K562 (cell line): ENCODE measurements around the gene EFCAB5. TPM values are rescaled to one million over a fixed set of nuclear protein-coding genes. Genes with fewer than 3 reads are reported as not detected.

Experiments used
- BHLHE40 ChIP-seq: IDR thresholded peaks from 2 replicates; pipeline ENCODE4 v1.6.1; 2011; ENCODE audit warnings: low read length, improper control_type of control experiment
- DACH1 ChIP-seq: fragments of 450-650 bp; IDR thresholded peaks from 2 replicates; pipeline ENCODE4 v1.6.1; 2018; ENCODE audit not compliant: partially characterized antibody
- EHMT2 ChIP-seq: fragments of 450-650 bp; IDR thresholded peaks from 2 replicates; pipeline ENCODE4 v1.6.1; 2018; ENCODE audit warnings: antibody characterized with exemption
- MYNN ChIP-seq, 2 experiments: sonication (generic); formaldehyde crosslinking in 1 of 2; IDR thresholded peaks; 2 replicates each; pipeline versions ENCODE4 v1.5.0 to v1.6.1; 2016 to 2020; ENCODE audit warnings: antibody characterized with exemption in 1 of 2, missing genetic modification reagents in 1 of 2
- PML ChIP-seq: IDR thresholded peaks from 2 replicates; pipeline ENCODE4 v1.6.1; 2012; ENCODE audit warnings: low read length, inconsistent platforms
- RBM22 ChIP-seq: fragments of 200-400 bp; formaldehyde crosslinking; IDR thresholded peaks from 2 replicates; pipeline ENCODE4 v1.6.1; 2018; ENCODE audit warnings: low read length, low read depth; ENCODE audit not compliant: poor library complexity, severe bottlenecking
- REST ChIP-seq, 2 experiments: fragments of 450-650 bp; formaldehyde crosslinking in 1 of 2; IDR thresholded peaks; 2 replicates each; pipeline versions ENCODE4 v1.4.0 to v1.6.1; 2014 to 2020; ENCODE audit warnings: mild to moderate bottlenecking in 2 of 2, borderline replicate concordance in 1 of 2, low read depth in 1 of 2
- SMAD3 ChIP-seq: fragments of 450-650 bp; formaldehyde crosslinking; conservative IDR thresholded peaks from 2 replicates; pipeline ENCODE4 v1.4.0; 2020; ENCODE audit warnings: mild to moderate bottlenecking
- SNAPC5 ChIP-seq: fragments of 250-450 bp; sonication (Bioruptor Pico); IDR thresholded peaks from 2 replicates; pipeline ENCODE4 v1.8.0; 2021; ENCODE audit warnings: moderate library complexity, mild to moderate bottlenecking, inconsistent platforms
- SRF ChIP-seq, 2 experiments: fragments of 250-450, 450-650 bp in 1 of 2; sonication (Bioruptor Pico) in 1 of 2; sonication (generic) in 1 of 2; formaldehyde crosslinking; IDR thresholded peaks; 2 replicates each; pipeline versions ENCODE4 v1.5.0 to v1.5.1; 2020 to 2022; ENCODE audit warnings: mild to moderate bottlenecking in 1 of 2, missing genetic modification reagents in 1 of 2
- TCF3 ChIP-seq: sonication (generic); formaldehyde crosslinking; IDR thresholded peaks from 2 replicates; pipeline ENCODE4 v1.4.0; 2020; ENCODE audit warnings: mild to moderate bottlenecking, missing genetic modification reagents
- XRCC5 ChIP-seq: fragments of 200-400 bp; formaldehyde crosslinking; IDR thresholded peaks from 2 replicates; pipeline ENCODE4 v1.6.1; 2017; ENCODE audit warnings: low read depth, mild to moderate bottlenecking, low read length
- ZNF324 ChIP-seq: fragments of 250-450 bp; sonication (Bioruptor Pico); IDR thresholded peaks from 2 replicates; pipeline ENCODE4 v1.4.0; 2020; ENCODE audit warnings: mild to moderate bottlenecking
- polyA plus RNA-seq, 8 experiments: library from polyadenylated mRNA; depleted of rRNA in 4 of 8; stranded (reverse) in 5 of 8; unstranded in 3 of 8; fragments of >200 nt; fragmentation: Nextera tagmentation in 2 of 8; fragmentation: Illumina TruSeq in 1 of 8; extraction: Ambion mirVana in 2 of 8; extraction: Trizol in 1 of 8; gene quantifications; 2 replicates each; pipeline versions ENCODE4 v1.2.1 to v1.2.3, GENCODE V29; 2011 to 2014; ENCODE audit warnings: inconsistent platforms in 1 of 8, missing spikeins in 1 of 8
- total RNA-seq, 7 experiments: library from RNA; depleted of rRNA in 6 of 7; stranded (reverse); fragments of >200 nt in 6 of 7; fragmentation: Illumina TruSeq in 2 of 7; extraction: Trizol in 2 of 7; gene quantifications; 2 replicates each; pipeline versions ENCODE4 v1.2.1 to v1.2.3, GENCODE V29; 2011 to 2021; ENCODE audit warnings: low replicate concordance in 1 of 7
- TF ChIP-seq, protein P1 (sequence below): fragments of 200-800 bp; sonication (Bioruptor generic); IDR thresholded peaks from 2 replicates; pipeline ENCODE4 v1.6.1; 2016; ENCODE audit warnings: missing genetic modification characterization, missing compliant biosample characterization

The EFCAB5 gene
- total and polyA plus RNA-seq, 9 of the 15 experiments (the other 6 are each of a cell fraction or from before 2014, with no cell fraction given), result 0.06 to 0.11 TPM; not detected in 7

- TF ChIP-seq, protein P1, sequence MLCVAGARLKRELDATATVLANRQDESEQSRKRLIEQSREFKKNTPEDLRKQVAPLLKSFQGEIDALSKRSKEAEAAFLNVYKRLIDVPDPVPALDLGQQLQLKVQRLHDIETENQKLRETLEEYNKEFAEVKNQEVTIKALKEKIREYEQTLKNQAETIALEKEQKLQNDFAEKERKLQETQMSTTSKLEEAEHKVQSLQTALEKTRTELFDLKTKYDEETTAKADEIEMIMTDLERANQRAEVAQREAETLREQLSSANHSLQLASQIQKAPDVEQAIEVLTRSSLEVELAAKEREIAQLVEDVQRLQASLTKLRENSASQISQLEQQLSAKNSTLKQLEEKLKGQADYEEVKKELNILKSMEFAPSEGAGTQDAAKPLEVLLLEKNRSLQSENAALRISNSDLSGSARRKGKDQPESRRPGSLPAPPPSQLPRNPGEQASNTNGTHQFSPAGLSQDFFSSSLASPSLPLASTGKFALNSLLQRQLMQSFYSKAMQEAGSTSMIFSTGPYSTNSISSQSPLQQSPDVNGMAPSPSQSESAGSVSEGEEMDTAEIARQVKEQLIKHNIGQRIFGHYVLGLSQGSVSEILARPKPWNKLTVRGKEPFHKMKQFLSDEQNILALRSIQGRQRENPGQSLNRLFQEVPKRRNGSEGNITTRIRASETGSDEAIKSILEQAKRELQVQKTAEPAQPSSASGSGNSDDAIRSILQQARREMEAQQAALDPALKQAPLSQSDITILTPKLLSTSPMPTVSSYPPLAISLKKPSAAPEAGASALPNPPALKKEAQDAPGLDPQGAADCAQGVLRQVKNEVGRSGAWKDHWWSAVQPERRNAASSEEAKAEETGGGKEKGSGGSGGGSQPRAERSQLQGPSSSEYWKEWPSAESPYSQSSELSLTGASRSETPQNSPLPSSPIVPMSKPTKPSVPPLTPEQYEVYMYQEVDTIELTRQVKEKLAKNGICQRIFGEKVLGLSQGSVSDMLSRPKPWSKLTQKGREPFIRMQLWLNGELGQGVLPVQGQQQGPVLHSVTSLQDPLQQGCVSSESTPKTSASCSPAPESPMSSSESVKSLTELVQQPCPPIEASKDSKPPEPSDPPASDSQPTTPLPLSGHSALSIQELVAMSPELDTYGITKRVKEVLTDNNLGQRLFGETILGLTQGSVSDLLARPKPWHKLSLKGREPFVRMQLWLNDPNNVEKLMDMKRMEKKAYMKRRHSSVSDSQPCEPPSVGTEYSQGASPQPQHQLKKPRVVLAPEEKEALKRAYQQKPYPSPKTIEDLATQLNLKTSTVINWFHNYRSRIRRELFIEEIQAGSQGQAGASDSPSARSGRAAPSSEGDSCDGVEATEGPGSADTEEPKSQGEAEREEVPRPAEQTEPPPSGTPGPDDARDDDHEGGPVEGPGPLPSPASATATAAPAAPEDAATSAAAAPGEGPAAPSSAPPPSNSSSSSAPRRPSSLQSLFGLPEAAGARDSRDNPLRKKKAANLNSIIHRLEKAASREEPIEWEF, result no peak
- TF ChIP-seq SMAD3 (CRISPR knock-in tag) (no peak), DACH1 (peak; percentile 58), EHMT2 (no peak), ZNF324 (CRISPR knock-in tag) (no peak), XRCC5 (peak; percentile 49; the same call in 1 of the 2 replicates), PML (0 out of 2 replicates have a peak, but pooled peaks have one; percentile 22), RBM22 (no peak), SRF (CRISPR knock-in tag; IDR thresholded peaks at IDR 0.05) (peak in 1 of 2 experiments; percentile 53; a peak in 1 of 4 replicates), REST (IDR thresholded peaks at IDR 0.05; ENCODE audit: borderline replicate concordance) (peak; percentile 85), REST (CRISPR knock-in tag; IDR thresholded peaks at IDR 0.05; ENCODE audit: low read depth) (no peak), TCF3 (no peak), MYNN (IDR thresholded peaks at IDR 0.05) (no peak), MYNN (CRISPR knock-in tag; IDR thresholded peaks at IDR 0.05) (no peak), SNAPC5 (CRISPR knock-in tag) (no peak), BHLHE40 (no peak)
Measured at GRCh38 chr17:29931231-29931932, 10.1 kb upstream of the EFCAB5 start (continued).
